Raji (cell line): ENCODE measurements around the gene CLDN14.

Experiments used
- POLR2A ChIP-seq: IDR thresholded peaks from 2 replicates; pipeline ENCODE4 v1.6.1; 2011; ENCODE audit warnings: low read depth, low read length, control low read depth; ENCODE audit not compliant: insufficient read depth

CLDN14 gene

DNA sequence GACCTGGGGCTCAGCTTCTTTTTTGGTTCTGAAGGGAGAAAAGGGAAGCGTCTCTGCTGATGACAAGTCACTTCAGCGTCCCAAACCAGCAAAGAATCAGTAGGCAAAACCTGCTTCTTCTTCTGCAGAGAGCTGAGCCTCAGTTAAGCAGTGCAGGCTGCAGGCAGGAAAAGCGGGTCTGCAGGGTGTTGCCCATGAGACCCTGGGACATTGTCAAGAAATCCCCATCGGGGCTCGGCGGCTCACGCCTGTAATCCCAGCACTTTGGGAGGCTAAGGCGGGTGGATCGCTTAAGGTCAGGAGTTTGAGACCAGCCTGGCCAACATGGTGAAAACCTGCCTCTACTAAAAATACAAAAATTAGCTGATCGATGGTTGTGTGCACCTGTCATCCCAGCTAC is 16.7 kb downstream of the CLDN14 start:
- no peak for TF ChIP-seq POLR2A

DNA sequence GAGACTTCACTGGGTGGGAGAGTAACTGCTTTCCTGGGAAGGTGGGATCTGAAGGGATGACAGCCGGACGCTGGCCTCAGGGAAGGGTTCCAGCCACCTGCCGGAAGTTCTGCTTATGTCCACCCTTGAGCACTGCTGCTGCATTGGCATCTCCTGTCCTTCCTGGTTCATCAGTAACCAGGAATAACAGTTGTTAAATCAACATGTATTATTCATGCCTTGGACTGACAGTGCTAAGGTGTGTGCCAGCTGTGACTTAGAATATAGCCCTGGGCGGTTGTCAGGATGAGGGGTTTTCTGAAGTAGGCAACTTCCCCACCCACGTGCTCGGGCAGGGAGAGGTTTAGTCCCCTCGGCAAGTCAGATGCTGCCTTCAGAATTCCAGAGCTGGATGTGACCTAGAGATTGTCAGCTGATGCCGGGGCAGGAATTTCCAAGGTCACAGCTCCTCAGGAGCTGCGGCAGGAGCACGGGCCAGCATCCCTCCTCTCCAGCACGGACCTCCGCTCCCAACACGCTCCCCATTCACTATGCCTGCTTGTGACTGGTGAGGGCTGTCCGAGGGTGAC is 17.9 kb downstream of the CLDN14 start:
- TF ChIP-seq POLR2A = no peak

DNA sequence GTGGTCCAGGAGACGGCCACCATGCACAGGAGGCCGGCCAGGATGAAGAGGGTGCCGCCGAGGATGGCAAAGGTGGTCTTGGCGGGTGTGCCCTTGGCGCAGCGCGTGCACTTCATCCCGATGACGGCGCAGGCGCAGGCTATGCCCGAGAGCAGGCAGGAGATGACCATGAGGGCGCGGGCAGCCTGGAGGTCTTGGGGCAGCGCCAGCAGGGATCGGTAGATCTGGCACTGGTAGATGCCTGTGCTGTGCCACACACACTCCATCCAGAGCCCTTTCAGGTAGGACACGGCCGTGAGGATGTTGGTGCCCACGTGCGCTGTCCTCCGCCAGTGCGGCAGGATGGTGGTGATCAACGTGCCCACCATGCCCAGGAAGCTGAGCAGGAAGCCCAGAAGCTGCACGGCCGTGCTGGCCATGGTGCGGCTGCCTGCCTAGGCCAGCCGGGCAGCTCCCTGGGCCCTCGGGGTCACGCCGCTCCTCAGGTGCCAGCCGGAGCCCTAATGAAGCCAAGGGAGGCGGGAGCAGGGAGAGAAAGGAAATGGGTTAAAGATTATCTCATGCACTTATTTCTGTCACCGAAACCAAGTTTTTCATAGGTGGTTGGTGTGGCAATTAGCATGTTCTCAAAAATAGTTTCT is 18.5 kb downstream of the CLDN14 start:
- TF ChIP-seq POLR2A = no peak

DNA sequence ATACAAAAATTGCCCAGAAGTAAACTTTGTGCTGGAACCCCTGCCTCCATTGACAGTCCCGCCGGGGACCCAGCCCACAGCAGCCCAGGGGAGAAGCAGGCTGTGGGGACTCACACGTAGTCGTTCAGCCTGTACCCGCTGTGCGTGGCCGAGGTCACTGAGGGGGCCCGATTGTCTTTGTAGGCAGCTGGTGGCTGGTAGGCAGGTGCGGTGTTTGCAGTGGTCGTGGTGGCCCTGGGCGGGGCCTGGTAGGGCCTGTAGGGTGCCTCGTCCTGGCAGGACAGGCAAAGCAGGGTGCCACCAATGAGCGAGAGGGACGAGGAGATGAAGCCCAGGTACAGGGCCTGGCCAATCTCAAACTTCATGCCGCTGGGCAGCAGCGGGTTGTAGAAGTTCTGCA is 19.1 kb downstream of the CLDN14 start:
- TF ChIP-seq POLR2A = no peak

DNA sequence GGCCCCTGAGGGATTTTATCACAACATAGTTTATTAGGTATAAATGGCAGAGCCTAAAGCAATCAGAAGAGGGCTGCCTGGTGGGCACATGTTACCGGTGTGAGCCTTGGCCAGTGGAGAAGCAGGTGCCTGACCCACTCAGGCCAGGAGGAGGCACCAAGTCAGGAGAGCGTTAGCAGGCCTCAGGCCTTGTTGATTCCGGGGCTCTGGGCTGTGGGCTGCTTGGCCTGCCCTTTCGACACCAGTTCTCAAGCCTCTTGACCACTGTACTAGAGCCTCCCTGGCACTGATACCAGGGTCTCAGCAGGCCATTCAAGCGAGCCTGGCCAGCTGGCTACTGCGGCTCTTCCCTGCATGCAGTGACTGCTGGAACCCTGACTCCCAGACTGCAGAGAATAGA is 20.8 kb downstream of the CLDN14 start:
- no peak for TF ChIP-seq POLR2A

DNA sequence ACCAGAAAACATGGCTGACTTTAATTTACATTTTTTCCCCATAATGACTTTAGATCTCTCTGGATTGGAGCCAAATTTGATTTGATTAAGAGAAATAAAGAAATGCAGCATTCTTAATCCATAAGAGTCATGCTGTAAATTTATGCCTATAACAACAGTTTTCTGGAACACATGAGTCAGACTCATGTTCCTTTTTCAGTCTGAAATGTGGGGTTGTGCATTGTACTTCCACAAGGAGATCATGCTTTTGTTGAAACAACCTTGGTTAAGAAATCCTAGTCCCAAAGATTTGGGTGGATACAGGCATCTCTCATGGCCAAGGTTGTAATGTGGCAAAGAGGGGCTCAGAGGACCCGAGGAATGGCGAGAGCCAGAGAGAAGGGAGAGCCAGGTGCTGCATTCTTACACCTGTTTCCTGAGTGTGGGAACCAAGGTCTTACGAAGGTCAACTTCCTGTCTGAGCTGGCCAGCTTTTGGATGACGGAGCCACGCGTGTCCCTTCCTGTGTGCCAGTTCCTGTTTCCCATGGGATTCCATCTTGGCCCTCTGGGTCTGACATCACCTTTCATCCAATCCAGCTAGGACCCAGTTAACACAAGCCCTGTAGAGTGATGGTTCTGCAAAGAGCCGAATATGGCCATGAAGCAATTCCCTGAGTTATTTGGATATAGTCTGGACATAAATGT is 23.1 kb downstream of the CLDN14 start:
- TF ChIP-seq POLR2A = no peak

DNA sequence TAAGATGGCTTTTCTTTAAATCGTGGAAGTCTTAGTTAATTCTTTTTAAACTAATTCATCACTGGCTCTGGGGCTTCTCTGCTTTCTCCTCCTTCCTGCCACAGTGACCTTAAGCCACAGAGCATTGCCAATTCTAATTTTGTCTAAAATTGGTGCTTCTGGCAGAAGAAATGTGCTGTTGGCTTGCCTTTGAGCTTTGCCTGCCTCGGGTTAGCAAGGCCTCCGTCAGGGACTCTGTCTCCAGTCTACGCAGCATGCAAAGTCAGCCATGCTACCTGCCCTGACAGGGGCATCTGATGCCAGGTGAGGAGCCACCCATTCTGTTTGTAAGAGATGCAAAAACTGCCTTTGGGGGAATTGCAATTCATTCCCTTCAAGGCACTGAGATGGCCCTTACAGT is 25.2 kb downstream of the CLDN14 start:
- no peak for TF ChIP-seq POLR2A

DNA sequence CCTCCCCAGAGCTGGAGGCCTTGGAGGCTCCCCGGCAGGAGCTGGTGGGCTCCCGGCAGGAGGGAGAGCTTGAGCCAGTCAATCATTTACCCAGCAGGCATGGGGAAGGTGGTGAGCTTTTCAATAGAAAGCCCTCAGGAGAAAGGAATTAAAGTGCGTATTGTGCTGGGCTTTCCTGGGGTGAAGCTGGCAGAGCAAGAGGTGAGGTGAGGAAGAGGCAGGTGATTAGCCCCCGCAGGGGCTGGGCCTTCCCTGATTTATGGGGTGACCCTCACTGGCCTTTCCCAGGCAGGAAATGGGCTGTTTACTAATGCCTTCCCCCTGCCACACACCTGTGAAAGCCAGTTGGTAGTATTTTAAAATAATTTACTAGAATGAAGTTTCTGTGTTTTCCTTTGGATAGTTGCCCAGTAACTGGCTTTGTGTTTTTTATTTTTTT is 25.8 kb downstream of the CLDN14 start:
- no peak for TF ChIP-seq POLR2A

DNA sequence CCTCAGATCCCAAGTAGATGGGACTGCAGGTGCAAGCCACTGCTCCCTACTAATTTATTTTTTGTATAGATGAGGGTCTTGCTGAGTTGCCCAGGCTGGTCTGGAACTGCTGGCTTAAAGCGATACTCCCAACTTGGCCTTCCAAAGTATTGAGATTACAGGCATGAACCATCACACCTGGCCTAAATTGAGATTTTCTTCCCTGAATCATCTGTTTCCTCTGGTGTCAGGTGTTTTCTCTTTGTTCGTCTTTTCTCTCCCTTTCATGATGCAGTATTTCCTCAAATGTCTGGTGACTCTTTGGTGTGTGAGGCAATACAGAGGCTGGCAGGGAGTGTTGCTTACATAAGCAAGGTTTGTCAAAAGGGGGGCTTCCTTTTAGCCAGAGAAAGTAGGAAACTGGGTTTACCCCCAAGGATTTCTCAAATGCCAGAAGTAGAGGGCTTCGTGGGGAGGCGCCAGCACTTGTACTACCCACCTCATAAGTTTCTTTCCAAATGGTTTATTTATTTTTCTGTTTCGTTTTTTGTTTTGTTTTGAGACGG is 27.6 kb downstream of the CLDN14 start:
- no peak for TF ChIP-seq POLR2A

DNA sequence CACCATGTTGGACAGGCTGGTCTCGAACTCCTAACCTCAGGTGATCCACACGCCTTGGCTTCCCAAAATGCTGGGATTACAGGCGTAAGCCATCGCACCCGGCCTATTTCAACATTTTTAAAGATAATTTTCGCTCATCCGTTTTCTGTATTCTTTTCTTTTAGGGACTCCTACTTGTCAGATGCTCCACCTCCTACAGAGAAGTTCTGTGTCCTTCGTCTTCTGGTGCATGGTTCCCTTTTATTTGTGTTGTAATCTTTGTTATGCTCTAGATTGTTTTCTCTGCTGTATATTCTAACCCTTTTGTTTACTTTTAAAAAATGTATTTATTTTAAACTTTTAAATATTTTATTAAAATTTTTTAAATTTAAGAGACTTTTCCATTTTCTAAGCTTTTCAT is 28.4 kb downstream of the CLDN14 start:
- no peak for TF ChIP-seq POLR2A

DNA sequence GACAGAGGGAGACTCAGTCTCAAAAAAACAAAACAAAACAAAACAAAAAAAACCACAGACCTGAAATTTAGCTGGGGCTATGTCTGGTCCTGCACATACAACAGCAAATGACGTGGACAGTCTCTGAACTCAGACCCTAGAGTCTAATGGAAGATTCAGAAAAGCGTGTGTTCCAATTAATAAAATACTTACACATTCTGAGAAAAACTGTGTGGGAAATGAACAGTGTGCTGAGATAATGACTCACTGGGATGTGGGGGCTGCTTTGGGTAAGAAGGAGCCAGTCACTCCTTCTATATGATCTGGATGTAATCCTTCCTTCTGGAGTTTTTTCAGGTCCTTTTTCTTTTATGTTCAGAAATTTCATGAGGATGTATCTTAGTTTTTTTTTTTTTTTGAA is 29.4 kb downstream of the CLDN14 start:
- TF ChIP-seq POLR2A = no peak

DNA sequence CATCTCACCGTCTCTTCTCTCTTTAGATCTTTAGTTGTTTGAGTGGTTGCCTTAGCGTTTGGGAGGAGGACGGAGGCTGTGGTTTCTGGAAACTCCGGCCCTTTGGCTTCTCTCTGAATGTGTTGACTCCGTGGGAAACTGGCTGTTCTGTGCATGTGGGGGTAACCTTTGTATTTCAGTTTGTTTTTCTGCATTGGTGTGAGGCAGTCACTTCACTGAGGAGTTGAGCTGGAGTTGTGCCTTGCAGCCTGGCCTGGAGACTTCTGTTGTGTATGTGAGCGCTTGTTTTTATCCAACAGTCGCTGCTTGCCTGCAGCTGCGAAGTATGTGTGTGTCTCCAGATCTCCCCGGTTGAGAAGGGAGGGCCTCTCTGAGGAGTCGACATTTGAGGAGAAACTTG is 33.6 kb downstream of the CLDN14 start:
- no peak for TF ChIP-seq POLR2A

DNA sequence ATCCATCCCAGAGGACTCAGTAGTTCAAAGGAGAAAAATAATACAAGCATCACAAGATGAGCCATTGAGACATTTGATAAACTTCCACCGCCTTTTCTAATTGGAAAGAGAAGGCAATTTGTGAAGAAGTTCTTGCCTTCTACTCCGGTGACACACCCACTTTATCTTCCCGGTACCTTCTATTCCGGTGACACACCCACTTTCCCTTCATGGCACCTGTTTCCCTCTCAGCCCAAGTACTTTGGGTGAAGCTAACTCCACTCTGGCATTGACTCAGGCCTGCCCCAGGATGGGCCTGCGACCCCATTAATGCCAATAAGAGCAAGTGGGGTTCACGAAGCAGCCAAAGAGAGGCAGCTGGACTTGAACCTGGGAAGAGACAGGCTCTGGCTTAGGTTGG is 38.2 kb downstream of the CLDN14 start:
- no peak for TF ChIP-seq POLR2A

DNA sequence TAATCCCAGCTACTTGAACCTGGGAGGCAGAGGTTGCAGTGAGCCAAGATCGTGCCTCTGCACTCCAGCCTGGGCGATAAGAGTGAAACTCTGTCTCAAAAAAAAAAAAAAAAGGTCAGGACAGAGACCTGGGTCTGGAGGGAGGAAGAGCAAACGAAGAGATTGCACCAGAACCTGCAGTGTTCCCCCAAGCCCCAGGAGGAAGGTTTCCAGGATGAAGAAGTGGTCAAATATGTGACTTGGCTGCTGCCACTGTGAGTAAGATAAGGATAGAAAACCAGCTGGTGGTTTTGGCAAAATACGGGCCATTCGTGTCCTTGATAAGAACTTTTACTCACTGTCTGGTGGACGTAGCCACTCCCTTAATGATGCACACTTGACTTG is 42.2 kb downstream of the CLDN14 start:
- no peak for TF ChIP-seq POLR2A

DNA sequence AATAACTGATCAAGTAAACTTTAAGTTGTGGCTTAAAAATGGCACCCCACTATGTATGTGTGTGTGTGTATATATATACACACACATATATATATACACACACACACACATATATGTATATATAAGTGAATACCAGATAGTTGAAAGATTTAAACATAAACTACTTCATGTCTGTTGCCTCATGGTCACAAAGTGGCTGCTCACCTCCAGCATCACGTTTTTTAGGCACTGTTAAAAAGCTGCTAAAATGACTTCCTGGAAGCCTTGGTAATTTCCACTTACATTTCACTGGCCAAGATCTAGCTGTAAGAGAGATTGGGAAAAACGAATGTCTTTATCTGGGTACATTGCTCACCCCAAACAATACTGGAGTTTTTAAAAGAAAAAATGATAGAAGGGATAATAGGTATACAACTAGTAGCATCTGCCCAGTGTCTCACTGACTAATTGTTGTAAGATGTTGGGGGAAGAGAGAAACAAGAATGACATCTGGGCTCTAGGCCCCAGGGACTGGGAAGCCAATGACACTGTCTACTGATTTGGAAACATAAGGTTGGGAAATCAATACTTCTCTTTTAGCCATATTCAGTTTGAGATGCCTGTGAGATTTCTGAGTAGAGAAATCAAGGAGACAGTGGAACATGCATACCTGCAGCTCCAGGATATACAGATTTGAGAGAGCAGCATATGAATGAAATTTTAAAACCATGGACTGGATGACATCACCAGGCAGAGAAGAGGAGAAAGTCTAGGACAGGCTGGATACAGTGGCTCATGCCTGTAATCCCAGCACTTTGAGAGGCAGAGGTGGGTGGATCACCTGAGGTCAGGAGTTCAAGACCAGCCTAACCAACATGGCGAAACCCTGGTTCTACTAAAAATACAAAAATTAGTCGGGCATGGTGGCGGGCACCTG is 42.8 kb downstream of the CLDN14 start:
- no peak for TF ChIP-seq POLR2A
